Uterus (tissue), 2 donors: ENCODE results near the gene SNX9.

Experiments used
- POLR2A ChIP-seq, 2 donors: fragments of 450-650 bp; IDR thresholded peaks; one replicate each; pipeline ENCODE4 v1.6.1; 2016; ENCODE audit warnings: antibody characterized with exemption in 2 of 2, mild to moderate bottlenecking in 1 of 2, moderate library complexity in 1 of 2
- TF ChIP-seq, protein P1 (sequence below), 4 experiments: fragments of 200-600 bp in 2 of 4; fragments of 450-650 bp in 2 of 4; sonication (generic) in 2 of 4; IDR thresholded peaks; one replicate each; pipeline ENCODE4 v1.5.1; 2016 to 2019; ENCODE audit warnings: antibody characterized with exemption in 4 of 4, mild to moderate bottlenecking in 2 of 4, moderate library complexity in 1 of 4

DNA sequence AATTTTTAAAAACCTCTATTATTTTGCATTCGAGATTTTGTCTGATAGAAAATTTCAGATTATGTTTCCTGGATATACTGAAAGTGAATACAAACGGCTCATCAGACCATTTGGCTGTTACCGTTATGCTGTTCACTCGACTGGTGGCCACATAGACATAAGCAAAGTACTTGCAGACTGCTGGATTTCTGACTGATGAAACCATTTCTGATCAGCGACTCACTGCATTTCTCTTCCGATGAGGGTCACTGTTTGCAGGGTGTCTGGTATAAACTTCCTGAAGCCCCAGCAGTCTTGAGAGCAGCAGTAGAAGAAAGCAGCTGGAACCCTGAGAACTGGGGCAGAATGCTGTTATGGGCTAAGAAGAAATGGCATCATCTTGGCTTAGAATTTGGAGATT lies 17.7 kb downstream of the SNX9 start:
- no peak for TF ChIP-seq POLR2A (IDR thresholded peaks at IDR 0.05)
- TF ChIP-seq, protein P1, sequence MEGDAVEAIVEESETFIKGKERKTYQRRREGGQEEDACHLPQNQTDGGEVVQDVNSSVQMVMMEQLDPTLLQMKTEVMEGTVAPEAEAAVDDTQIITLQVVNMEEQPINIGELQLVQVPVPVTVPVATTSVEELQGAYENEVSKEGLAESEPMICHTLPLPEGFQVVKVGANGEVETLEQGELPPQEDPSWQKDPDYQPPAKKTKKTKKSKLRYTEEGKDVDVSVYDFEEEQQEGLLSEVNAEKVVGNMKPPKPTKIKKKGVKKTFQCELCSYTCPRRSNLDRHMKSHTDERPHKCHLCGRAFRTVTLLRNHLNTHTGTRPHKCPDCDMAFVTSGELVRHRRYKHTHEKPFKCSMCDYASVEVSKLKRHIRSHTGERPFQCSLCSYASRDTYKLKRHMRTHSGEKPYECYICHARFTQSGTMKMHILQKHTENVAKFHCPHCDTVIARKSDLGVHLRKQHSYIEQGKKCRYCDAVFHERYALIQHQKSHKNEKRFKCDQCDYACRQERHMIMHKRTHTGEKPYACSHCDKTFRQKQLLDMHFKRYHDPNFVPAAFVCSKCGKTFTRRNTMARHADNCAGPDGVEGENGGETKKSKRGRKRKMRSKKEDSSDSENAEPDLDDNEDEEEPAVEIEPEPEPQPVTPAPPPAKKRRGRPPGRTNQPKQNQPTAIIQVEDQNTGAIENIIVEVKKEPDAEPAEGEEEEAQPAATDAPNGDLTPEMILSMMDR (IDR thresholded peaks at IDR 0.05) = no peak
